MM.1S (cell line): ENCODE measurements around the gene SRP9.

Source experiments
- DNase-seq: peaks from one replicate; pipeline ENCODE4 v3.0.0-alpha.2; 2015
- H2AFZ ChIP-seq: fragments of 300-600 bp; sonication (generic); 2 replicates; pipeline ENCODE4 v1.6.0; 2016; ENCODE audit warnings: antibody characterized with exemption, low read length
- H3F3A ChIP-seq: fragments of 300-600 bp; sonication (generic); 2 replicates; pipeline ENCODE4 v1.6.1; 2016; ENCODE audit warnings: mild to moderate bottlenecking, antibody characterized with exemption, low read length, moderate library complexity, mixed read lengths; ENCODE audit not compliant: insufficient read depth
- H3K27ac ChIP-seq: fragments of 300-600 bp; sonication (generic); 2 replicates; pipeline ENCODE4 v1.5.1; 2016; ENCODE audit warnings: mild to moderate bottlenecking, low read length
- H3K27me3 ChIP-seq: fragments of 300-600 bp; sonication (generic); replicated peaks from 2 replicates; pipeline ENCODE4 v1.6.0; 2016; ENCODE audit warnings: low read length; ENCODE audit not compliant: insufficient read depth
- H3K36me3 ChIP-seq: fragments of 300-600 bp; sonication (generic); replicated peaks from 2 replicates; pipeline ENCODE4 v1.6.1; 2016; ENCODE audit warnings: mild to moderate bottlenecking, low read length, mixed read lengths; ENCODE audit not compliant: insufficient read depth
- H3K4me1 ChIP-seq: fragments of 300-600 bp; sonication (generic); 2 replicates; pipeline ENCODE4 v1.6.1; 2016; ENCODE audit warnings: low read length, mixed read lengths
- H3K4me2 ChIP-seq: fragments of 300-600 bp; sonication (generic); 2 replicates; pipeline ENCODE4 v1.6.0; 2016; ENCODE audit warnings: low read depth, low read length
- H3K4me3 ChIP-seq: fragments of 300-600 bp; sonication (generic); 2 replicates; pipeline ENCODE4 v1.5.1; 2016; ENCODE audit warnings: low read length, mixed read lengths
- H3K79me2 ChIP-seq: fragments of 300-600 bp; sonication (generic); 2 replicates; pipeline ENCODE4 v1.6.1; 2016; ENCODE audit warnings: mixed run types, low read length, mixed read lengths
- H3K9ac ChIP-seq: fragments of 300-600 bp; sonication (generic); 2 replicates; pipeline ENCODE4 v1.6.1; 2016; ENCODE audit warnings: low read length, mixed read lengths
- H3K9me2 ChIP-seq: fragments of 300-600 bp; sonication (generic); replicated peaks from 2 replicates; pipeline ENCODE4 v1.6.1; 2016; ENCODE audit warnings: mild to moderate bottlenecking, low read length, mixed read lengths; ENCODE audit not compliant: insufficient read depth
- H3K9me3 ChIP-seq: fragments of 300-600 bp; sonication (generic); replicated peaks from 2 replicates; pipeline ENCODE4 v1.6.1; 2016; ENCODE audit warnings: mild to moderate bottlenecking, low read length, mixed read lengths; ENCODE audit not compliant: insufficient read depth
- H4K20me1 ChIP-seq: fragments of 300-600 bp; sonication (generic); 2 replicates; pipeline ENCODE4 v1.6.1; 2016; ENCODE audit warnings: mild to moderate bottlenecking, low read length, moderate library complexity, mixed read lengths; ENCODE audit not compliant: insufficient read depth
- CTCF ChIP-seq: fragments of 300-600 bp; sonication (generic); IDR thresholded peaks from 2 replicates; pipeline ENCODE4 v1.5.1; 2016; ENCODE audit warnings: antibody characterized with exemption, low read length, mixed read lengths
- EZH2 ChIP-seq: fragments of 300-600 bp; sonication (generic); optimal IDR thresholded peaks from 2 replicates; pipeline ENCODE3; 2017; ENCODE audit warnings: low read depth, mild to moderate bottlenecking, antibody characterized with exemption, low read length, mixed read lengths
- EZH2phosphoT487 ChIP-seq: fragments of 300-600 bp; sonication (generic); IDR thresholded peaks from 2 replicates; pipeline ENCODE4 v1.6.1; 2018; ENCODE audit warnings: antibody characterized with exemption, low read length

Gene SRP9

GRCh38 chr1:225737866-225738265 is 39.8 kb upstream of the SRP9 start:
- Histone ChIP-seq H3K4me3 (no peak overlapping the region), H3K9me2 (no peaks in the 10 kb centered on the region), H3K9me3 (no peaks in the 10 kb centered on the region), H3K27me3 (no peaks in the 10 kb centered on the region), H3K9ac (no peak overlapping the region), H3F3A (no peaks in the 10 kb centered on the region), H3K4me1 (no peaks in the 10 kb centered on the region), H2AFZ (no peak overlapping the region), H3K79me2 (no peaks in the 10 kb centered on the region), H4K20me1 (no peaks in the 10 kb centered on the region), H3K36me3 (no peaks in the 10 kb centered on the region), H3K27ac (no peak overlapping the region), H3K4me2 (no peak overlapping the region)
- TF ChIP-seq EZH2 (no peak), EZH2phosphoT487 (no peak), CTCF (no peak)
- DNase-seq, result no peak

GRCh38 chr1:225738763-225739162 is 38.9 kb upstream of the SRP9 start:
- Histone ChIP-seq H3K27me3 (no peaks in the 10 kb centered on the region), H3K9me2 (no peaks in the 10 kb centered on the region), H3K4me1 (no peaks in the 10 kb centered on the region), H3K79me2 (no peaks in the 10 kb centered on the region), H3K27ac (no peak overlapping the region), H3K9me3 (no peaks in the 10 kb centered on the region), H4K20me1 (no peaks in the 10 kb centered on the region), H3F3A (no peaks in the 10 kb centered on the region), H3K4me2 (no peak overlapping the region), H3K36me3 (no peaks in the 10 kb centered on the region), H3K9ac (no peak overlapping the region), H2AFZ (no peak overlapping the region), H3K4me3 (no peak overlapping the region)
- TF ChIP-seq EZH2phosphoT487 (no peak), CTCF (no peak), EZH2 (no peak)
- DNase-seq, result no peak

- Histone ChIP-seq H2AFZ (no peak overlapping the region), H3F3A (no peaks in the 10 kb centered on the region), H3K9ac (no peak overlapping the region), H3K36me3 (no peaks in the 10 kb centered on the region), H3K27me3 (no peaks in the 10 kb centered on the region), H3K4me3 (no peak overlapping the region), H3K4me1 (no peaks in the 10 kb centered on the region), H4K20me1 (no peaks in the 10 kb centered on the region), H3K9me2 (no peaks in the 10 kb centered on the region), H3K79me2 (no peaks in the 10 kb centered on the region), H3K4me2 (no peak overlapping the region), H3K27ac (no peak overlapping the region), H3K9me3 (no peaks in the 10 kb centered on the region)
- DNase-seq, result no peak
- TF ChIP-seq EZH2 (no peak), EZH2phosphoT487 (no peak), CTCF (no peak)
Observed at GRCh38 chr1:225739542-225740107, 38.0 kb upstream of the SRP9 start.

GRCh38 chr1:225744745-225745144 is 32.9 kb upstream of the SRP9 start:
- DNase-seq, result no peak

More at GRCh38 chr1:225744745-225745144, 32.9 kb upstream of the SRP9 start:
- H3K4me2 ChIP-seq, result no peak overlapping the region
- H3F3A ChIP-seq, result no peaks in the 10 kb centered on the region
- H4K20me1 ChIP-seq, result no peaks in the 10 kb centered on the region
- H3K27ac ChIP-seq, result no peak overlapping the region
- H3K4me3 ChIP-seq, result no peak overlapping the region
- no peaks in the 10 kb centered on the region for H3K9me2 ChIP-seq
- no peaks in the 10 kb centered on the region for H3K4me1 ChIP-seq
- H2AFZ ChIP-seq, result no peak overlapping the region
- TF ChIP-seq CTCF (no peak), EZH2phosphoT487 (no peak), EZH2 (no peak)
- no peaks in the 10 kb centered on the region for H3K9me3 ChIP-seq
- no peak overlapping the region for H3K9ac ChIP-seq
- H3K36me3 ChIP-seq, result no peaks in the 10 kb centered on the region
- H3K27me3 ChIP-seq, result no peaks in the 10 kb centered on the region
- H3K79me2 ChIP-seq, result no peaks in the 10 kb centered on the region
